ENCODE measurements around the gene CATSPERD.

GRCh38 chr19:5718037-5718578 lies 2.3 kb upstream of the CATSPERD start:
- TF ChIP-seq CTCF (IDR thresholded peaks at IDR 0.05; ENCODE audit: low read depth, low read length), result no peak
- no peak for TF ChIP-seq POLR2A (IDR thresholded peaks at IDR 0.05; ENCODE audit: extremely low read depth, insufficient read length)
- TF ChIP-seq, protein P1, sequence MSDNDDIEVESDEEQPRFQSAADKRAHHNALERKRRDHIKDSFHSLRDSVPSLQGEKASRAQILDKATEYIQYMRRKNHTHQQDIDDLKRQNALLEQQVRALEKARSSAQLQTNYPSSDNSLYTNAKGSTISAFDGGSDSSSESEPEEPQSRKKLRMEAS (IDR thresholded peaks at IDR 0.05; ENCODE audit: low read depth, low read length), result no peak
- no peak for TF ChIP-seq MYC (IDR thresholded peaks at IDR 0.05; ENCODE audit: low read depth, low read length)
